IPS DF 19.7 (cell line): Measurements from ENCODE around the gene PNPLA8.
"Not testable (repeated sequence)": the region's sequence is repeated elsewhere in the genome, so short reads cannot be mapped to it uniquely, and the experiment has no call there.

Source experiments
- DNase-seq: peaks from one replicate; pipeline ENCODE4 v3.0.0-alpha.2; 2013; ENCODE audit warnings: low read depth, low spot score

Gene PNPLA8

DNA sequence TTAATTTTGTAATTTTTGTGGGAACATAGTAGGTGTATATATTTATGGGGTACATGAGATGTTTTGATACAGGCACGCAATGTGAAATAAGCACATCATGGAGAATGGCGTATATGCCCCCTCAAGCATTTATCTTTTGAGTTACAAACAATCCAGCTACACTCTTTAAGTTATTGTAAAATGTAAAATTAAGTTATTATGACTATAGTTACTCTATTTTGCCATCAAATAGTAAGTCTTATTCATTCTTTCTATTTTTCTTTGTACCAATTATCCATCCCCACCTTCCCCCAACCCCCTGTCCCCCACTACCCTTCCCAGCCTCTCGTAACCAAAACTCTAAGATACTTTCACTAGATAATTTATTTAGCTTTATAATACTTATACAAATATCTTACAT is 7.8 kb upstream of the PNPLA8 start:
- no peak for DNase-seq

DNA sequence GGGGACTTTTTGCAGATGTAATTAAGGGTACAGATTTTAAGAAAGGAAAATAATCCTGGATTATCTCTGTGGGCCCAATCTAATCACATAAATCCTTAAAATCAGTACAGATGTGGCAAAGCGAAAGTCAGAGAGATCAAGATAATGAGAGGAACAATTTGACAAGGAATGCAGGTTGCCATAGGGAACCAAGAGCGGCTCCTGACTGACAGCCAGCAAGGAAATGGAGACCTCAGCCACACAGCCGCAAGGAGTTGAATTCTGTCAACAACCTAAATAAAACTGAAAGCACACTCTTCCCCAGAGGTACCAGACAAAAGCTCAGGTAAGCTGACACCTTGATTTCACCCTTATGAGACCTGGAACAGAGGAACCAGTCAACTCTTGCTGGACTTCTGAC is 3.4 kb upstream of the PNPLA8 start:
- no peak for DNase-seq

DNA sequence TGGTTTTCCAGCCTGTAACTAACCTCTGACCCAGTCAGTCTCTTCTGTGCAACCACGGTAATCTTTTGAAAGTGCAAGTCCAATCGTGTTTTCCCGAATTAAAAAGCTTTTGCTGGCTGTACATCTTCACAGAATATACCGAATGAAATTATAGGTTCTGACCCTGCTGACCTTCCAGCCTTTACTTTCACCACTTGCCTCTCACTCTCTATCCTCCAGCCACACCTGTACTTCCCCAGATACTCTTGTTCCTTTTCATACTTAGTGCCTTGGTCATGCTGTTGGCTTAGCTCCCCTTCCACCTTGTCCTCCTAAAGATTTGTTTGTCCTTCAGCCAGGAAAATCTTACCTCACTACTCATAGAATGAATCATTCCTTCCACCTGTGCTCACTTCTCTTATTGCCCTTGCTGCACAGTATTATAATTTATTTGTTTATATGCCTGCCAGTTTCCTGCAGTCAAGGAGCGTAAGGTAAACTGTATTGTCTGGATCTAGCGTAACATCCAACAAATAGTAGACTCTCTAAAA is 2.3 kb upstream of the PNPLA8 start:
- no peak for DNase-seq

- no peak for DNase-seq
These were observed 758 bp upstream of the PNPLA8 start for GRCh38 chr7:108526768-108527017.

GRCh38 chr7:108525327-108525984 is 479 bp downstream of the PNPLA8 start:
- DNase-seq = peak; percentile 33

DNA sequence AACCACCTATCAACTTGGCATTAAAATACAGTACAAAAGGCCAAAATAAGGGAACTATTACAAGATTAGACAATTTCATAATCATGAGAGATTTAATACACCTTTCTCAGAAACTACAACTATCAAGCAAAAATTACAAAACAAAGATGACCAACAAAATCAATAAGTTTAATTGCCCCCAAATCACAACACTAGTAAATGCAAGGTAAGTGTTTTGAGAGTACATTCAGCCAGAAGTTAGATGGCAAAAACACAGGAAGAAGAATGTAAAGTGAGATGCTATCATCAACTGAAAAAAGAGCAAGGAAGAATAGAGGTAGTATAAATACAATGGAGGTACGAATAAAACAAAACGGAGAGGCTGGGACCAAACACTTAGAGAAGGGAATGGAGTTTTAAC is 3.2 kb downstream of the PNPLA8 start:
- no peak for DNase-seq

DNA sequence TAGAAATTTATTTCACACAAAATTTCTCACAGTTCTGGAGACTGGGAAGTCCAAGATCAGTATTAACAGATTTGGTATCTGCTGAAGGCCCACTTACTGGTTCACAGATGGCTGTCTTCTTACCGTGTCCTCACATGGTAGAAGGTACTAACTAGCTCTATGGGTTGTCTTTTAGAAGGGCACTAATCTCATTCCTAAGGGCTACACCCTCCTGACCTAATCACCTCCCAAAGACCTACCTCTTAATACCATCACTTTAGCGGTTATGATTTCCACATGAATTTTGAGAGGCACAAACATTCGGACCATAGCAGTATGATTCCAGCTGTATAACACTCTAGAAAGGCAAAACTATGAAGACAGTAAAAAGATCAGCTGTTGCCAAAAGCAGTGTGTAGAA is 8.0 kb downstream of the PNPLA8 start:
- no peak for DNase-seq

DNA sequence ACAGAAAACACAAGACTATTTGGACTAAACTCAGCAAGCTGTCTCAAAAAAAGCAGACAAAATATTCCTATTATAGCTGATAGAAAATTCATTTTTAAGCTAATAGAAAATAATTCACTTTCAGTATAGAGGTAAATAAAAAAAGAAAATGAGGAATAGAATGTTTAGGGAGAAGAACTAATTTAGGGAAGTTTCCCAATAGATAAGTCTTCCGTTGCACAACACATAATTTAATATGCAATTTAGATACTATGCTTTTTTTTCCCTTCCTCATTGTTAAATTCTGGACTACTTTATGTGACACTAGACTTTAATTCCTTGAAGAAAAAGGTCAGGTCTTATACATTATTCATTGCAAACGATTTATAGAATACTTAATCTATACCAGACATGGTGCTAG is 10.3 kb downstream of the PNPLA8 start:
- DNase-seq = no peak

DNA sequence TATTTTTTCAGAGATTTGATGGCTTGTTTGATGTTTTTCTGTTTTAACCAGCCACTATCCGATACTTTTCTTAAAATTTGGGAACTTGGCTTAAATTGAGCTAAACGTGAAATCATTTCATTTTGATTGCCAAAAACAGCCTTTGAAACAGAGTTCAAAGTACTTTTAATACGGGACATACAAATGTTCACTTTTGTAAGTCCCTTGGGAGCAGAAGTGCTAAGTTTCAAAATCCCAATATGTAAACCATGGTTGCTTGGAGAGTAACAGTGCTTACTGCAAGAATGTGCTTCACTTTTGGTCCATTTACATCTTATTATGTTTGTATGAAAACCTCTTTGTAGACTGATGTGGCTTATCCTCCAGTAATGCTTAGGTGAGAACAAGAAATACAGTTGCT is 10.9 kb downstream of the PNPLA8 start:
- no peak for DNase-seq

DNA sequence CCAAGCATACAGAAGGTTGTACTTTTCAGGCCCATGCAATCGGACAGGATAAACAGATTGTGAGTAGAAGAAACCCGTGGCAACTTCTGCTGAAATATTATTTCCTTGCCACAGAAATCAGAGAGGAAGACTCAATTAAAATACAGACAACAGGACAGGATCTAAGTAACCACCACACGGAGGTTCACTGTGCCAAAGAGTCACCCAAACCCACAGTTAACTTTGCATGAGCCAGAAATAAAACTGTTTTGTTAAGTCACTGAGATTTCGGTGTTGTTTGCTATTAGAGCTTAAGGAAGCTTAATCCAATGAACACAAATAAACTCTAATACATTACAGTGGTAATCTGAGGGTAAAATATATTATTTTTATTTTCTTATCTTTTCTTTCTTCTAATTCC is 14.0 kb downstream of the PNPLA8 start:
- no peak for DNase-seq

DNA sequence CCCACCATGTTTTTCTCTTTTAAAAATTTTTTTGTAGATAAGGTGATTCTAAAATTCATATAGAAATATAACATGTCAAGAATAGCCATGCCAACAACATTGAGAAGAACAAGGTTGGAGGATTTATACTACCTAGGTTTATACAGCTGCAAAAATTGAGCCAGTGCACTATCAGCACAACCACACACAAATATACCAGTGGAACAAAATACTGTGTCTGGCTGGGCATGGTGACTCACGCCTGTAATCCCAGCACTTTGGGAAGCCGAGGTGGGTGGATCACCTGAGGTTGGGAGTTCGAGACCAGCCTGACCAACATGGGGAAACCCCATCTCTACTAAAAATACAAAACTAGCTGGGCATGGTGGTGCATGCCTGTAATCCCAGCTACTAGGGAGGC is 21.4 kb downstream of the PNPLA8 start:
- not testable (repeated sequence) for DNase-seq

GRCh38 chr7:108503112-108504026 is 22.6 kb downstream of the PNPLA8 start:
- DNase-seq = no peak

DNA sequence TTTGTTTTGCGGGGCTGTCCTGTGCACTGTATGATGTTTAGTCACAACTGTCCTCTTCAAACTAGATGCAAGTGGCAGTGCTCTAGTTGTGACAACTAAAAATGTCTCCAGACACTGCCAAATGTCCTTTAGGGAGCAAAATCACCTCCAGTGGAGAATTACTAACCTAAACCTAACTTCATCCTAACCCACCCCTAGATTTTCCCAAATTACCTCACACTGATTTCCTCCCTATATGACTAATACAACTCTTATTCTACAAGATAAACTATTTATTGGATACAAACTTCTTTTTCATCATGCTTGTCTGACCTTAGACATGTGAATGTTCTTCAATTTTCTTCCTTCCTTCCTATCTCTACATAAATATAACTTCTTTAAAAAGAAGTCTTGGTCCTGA is 26.4 kb downstream of the PNPLA8 start:
- no peak for DNase-seq

DNA sequence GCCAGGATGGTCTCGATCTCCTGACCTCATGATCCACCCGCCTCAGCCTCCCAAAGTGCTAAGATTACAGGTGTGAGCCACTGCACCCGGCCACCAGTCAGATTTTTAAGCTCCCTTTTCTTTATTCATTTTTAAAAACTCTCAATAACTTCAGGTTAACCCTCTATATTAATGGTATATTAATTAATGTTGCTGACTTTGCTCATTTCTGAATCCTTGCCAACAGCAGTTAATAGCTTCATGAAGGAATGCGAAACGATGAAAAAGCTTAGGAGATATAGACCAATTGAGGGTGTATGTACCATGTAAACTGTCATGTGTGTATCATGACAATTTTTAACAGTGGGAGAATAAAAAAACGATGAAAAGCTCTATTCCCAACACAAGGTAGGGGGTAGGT is 27.5 kb downstream of the PNPLA8 start:
- no peak for DNase-seq

GRCh38 chr7:108497082-108497725 is 28.7 kb downstream of the PNPLA8 start:
- peak; percentile 15 for DNase-seq

DNA sequence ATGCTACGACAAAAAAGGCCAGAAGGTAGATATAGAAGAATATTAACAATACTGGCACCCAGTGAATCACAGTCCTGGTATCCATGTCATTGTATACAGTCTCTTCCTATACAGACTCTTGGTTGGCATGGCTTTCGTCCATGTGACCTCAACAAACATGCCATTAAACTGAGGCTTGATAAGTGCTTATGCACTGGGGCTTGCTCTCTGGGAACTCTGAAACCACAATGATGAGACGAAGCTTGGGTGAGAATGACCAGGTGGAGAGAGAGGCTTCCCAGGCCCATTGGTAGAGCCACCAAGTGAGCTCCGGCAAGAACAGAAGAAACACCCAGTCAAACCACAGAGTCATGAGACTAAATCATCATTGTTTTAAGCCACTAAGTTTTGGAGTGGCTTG is 33.2 kb downstream of the PNPLA8 start:
- no peak for DNase-seq

- DNase-seq = no peak
These were observed 37.0 kb downstream of the PNPLA8 start for GRCh38 chr7:108488768-108489538.

GRCh38 chr7:108487646-108488045 is 38.3 kb downstream of the PNPLA8 start:
- no peak for DNase-seq

- DNase-seq = no peak
These were observed 39.5 kb downstream of the PNPLA8 start for GRCh38 chr7:108486291-108486966.

DNA sequence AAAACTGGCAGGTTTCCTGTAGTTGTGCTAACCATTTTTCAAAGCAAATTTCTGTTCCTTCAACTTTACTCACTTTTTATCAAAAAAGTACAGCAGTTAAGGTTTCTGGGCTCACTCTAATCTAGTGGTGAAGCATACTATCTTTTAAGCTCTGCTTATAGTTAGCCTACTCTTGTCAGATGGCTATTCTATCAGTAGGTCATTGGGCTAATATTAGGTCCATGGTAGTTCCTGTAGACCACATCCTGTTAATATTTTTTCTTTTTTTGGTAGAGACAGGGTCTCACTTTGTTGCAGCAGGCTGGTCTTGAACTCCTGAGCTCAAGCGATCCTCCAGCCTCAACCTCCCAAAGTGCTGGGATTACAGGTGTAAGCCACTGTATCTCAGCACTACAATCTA is 41.8 kb downstream of the PNPLA8 start:
- no peak for DNase-seq

- DNase-seq = no peak
These were observed 45.6 kb downstream of the PNPLA8 start for GRCh38 chr7:108480311-108480710.
